22Rv1 (cell line): ENCODE data around the gene COL5A1.

ENCODE experiments used
- H3K27ac ChIP-seq: fragments of 450-650 bp; 2 replicates; pipeline ENCODE4 v1.5.1; 2017
- ZFX ChIP-seq: fragments of 450-650 bp; IDR thresholded peaks from 2 replicates; pipeline ENCODE4 v1.6.1; 2017; ENCODE audit warnings: antibody characterized with exemption, borderline replicate concordance
- TF ChIP-seq, protein P1 (sequence below): fragments of 450-650 bp; IDR thresholded peaks from 2 replicates; pipeline ENCODE4 v1.5.1; 2017; ENCODE audit warnings: mild to moderate bottlenecking

The COL5A1 gene

GRCh38 chr9:134847752-134848432, 206.3 kb downstream of the COL5A1 start:
- TF ChIP-seq ZFX = no peak
- TF ChIP-seq, protein P1, sequence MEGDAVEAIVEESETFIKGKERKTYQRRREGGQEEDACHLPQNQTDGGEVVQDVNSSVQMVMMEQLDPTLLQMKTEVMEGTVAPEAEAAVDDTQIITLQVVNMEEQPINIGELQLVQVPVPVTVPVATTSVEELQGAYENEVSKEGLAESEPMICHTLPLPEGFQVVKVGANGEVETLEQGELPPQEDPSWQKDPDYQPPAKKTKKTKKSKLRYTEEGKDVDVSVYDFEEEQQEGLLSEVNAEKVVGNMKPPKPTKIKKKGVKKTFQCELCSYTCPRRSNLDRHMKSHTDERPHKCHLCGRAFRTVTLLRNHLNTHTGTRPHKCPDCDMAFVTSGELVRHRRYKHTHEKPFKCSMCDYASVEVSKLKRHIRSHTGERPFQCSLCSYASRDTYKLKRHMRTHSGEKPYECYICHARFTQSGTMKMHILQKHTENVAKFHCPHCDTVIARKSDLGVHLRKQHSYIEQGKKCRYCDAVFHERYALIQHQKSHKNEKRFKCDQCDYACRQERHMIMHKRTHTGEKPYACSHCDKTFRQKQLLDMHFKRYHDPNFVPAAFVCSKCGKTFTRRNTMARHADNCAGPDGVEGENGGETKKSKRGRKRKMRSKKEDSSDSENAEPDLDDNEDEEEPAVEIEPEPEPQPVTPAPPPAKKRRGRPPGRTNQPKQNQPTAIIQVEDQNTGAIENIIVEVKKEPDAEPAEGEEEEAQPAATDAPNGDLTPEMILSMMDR = no peak

GRCh38 chr9:134848504-134848903, 206.9 kb downstream of the COL5A1 start:
- no peak overlapping the region for H3K27ac ChIP-seq
- TF ChIP-seq ZFX = no peak
- TF ChIP-seq, protein P1 = no peak

More at GRCh38 chr9:134847752-134848432, 206.3 kb downstream of the COL5A1 start:
- H3K27ac ChIP-seq = no peak overlapping the region

GRCh38 chr9:134850611-134851010, 209.0 kb downstream of the COL5A1 start:
- TF ChIP-seq ZFX = no peak
- TF ChIP-seq, protein P1 = no peak
- H3K27ac ChIP-seq = no peak overlapping the region

- TF ChIP-seq, protein P1 = no peak
- TF ChIP-seq ZFX = no peak
- no peak overlapping the region for H3K27ac ChIP-seq
Measured at GRCh38 chr9:134851020-134851419, 209.4 kb downstream of the COL5A1 start.

DNA sequence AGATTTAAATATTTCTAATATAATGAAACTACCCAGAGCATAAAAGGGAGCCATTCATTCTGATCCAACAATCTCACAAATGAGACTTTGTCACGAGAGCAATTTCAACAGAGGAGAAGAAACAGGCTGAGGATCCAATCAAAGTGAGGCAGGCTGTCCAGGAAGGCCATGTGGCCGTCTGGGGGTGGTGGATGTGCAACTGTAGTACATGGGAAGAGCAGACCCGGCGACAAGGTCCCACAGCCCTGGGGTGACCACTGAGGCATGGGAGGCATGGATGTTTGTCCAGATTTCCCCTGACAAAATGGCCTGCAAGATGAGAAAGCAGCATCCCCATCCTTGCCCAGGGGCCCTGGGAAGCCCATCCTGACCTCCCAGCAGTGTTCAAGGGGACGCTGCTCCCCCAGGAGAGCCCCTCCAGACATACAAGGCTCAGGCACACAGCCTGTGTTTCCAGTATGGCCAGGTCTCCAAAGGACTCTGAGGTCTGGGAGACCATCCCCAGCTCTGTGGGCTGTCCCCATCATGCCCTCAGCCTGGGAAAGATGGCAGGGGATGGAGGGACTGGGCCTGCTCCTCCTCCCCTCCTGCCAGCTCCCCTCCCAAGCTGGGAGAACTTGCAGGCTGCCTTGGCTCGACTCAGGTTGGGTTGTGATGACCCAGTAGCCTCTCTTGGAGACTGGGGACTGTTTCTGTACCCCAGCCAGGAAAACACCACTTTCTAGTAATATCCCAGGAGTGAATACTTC, 211.5 kb downstream of the COL5A1 start:
- H3K27ac ChIP-seq = no peak overlapping the region
- TF ChIP-seq, protein P1 = no peak
- no peak for TF ChIP-seq ZFX

GRCh38 chr9:134853893-134854292, 212.3 kb downstream of the COL5A1 start:
- no peak overlapping the region for H3K27ac ChIP-seq
- TF ChIP-seq ZFX = no peak
- TF ChIP-seq, protein P1 = no peak

GRCh38 chr9:134854541-134854981, 213.0 kb downstream of the COL5A1 start:
- no peak overlapping the region for H3K27ac ChIP-seq
- TF ChIP-seq, protein P1 = no peak
- TF ChIP-seq ZFX = no peak
